Endothelial cell of umbilical vein (primary cell): ENCODE results near the gene RPRM.

Source experiments
- CTCF ChIP-seq, 2 donors: IDR thresholded peaks; 1 replicate in 1 of 2; 2 replicates in 1 of 2; pipeline ENCODE4 v1.5.1; 2011; ENCODE audit warnings: low read length in 2 of 2, mild to moderate bottlenecking in 2 of 2, moderate library complexity in 2 of 2, control low read depth in 1 of 2, inconsistent platforms in 1 of 2, low read depth in 1 of 2; ENCODE audit not compliant: insufficient read depth in 1 of 2; ENCODE audit errors: extremely low read depth in 1 of 2
- EZH2 ChIP-seq: IDR thresholded peaks from 2 replicates; pipeline ENCODE4 v1.6.1; 2012; ENCODE audit warnings: borderline replicate concordance, low read depth, mild to moderate bottlenecking, moderate library complexity, low read length, inconsistent platforms; ENCODE audit not compliant: severe bottlenecking
- FOS ChIP-seq: IDR thresholded peaks from 2 replicates; pipeline ENCODE4 v1.6.1; 2011; ENCODE audit warnings: mild to moderate bottlenecking, low read length, moderate library complexity, borderline replicate concordance; ENCODE audit not compliant: insufficient read depth

GRCh38 chr2:153488072-153488471 lies 9.5 kb upstream of the RPRM start:
- no peak for TF ChIP-seq FOS
- TF ChIP-seq CTCF (IDR thresholded peaks at IDR 0.05; ENCODE audit: extremely low read depth in 1 of 2, insufficient read depth in 1 of 2, low read depth in 1 of 2, low read length in 2 of 2), result no peak
- no peak for TF ChIP-seq EZH2
